ENCODE results near the gene ETDA.
"Not testable (repeated sequence)": the region's sequence is repeated elsewhere in the genome, so short reads cannot be mapped to it uniquely, and the experiment has no call there.

Gene ETDA

DNA sequence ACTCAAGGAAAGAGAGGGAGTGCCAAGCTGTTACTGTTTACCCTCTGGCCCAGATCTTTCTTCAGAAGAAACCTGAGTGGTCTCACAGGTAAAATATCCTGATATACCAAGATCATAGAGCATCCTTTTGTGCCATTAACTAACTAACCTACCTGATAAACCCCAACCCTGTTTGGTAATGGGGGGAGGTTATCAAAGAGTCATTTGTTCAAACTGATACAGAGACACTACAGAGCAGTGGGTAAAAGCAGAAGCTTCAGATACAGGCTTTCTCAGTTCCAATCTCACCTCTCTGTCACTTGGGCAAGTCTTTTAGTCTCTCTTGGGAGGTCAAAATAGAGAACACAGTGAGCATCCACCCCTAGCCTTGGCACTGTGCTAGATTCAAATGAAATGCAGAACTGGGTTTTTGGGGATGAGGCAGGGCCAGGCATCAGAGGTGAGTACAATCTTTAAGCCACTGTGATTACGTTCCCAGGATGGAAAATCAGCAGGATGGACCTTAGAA is at the start of gene ETDA:
Gene ETDA, plus strand, starts transcription at position 51 of the 508 bp plus-strand sequence. CDS start 1,216 bp downstream, outside the sequence.
- H3K36me3 ChIP-seq (ENCODE audit: control insufficient read depth, insufficient read depth, low read length); H3K4me3 ChIP-seq (ENCODE audit: low read depth, low read length); H3K27ac ChIP-seq (ENCODE audit: low read depth, low read length); H3K4me1 ChIP-seq (ENCODE audit: control insufficient read depth, insufficient read depth, low read length); H3K9me3 ChIP-seq (ENCODE audit: control insufficient read depth, insufficient read depth, low read depth, low read length); H3K9ac ChIP-seq (ENCODE audit: low read length); H3K27me3 ChIP-seq (ENCODE audit: control insufficient read depth, insufficient read depth, low read length): not testable (repeated sequence)

DNA sequence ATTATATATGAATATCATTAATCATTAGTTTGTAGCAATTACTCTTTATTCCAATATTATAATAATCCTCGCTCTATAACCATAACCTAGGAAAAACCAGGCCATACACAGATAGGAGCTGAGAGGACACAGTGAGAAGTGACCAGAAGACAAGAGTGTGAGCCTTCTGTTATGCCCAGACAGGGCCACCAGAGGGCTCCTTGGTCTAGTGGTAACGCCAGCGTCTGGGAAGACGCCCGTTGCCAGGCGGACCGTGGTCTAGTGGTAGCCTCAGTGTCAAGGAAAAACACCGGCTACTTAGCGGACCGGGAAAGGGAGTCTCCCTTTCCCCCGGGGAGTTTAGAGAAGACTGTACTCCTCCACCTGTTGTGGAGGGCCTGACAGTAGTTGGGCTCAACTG is 45.4 kb upstream of the ETDA start:
- H3K36me3 ChIP-seq (ENCODE audit: control insufficient read depth, insufficient read depth, low read length); H3K27me3 ChIP-seq (ENCODE audit: control insufficient read depth, insufficient read depth, low read length); H3K9me3 ChIP-seq (ENCODE audit: control insufficient read depth, insufficient read depth, low read depth, low read length); H3K4me3 ChIP-seq (ENCODE audit: low read depth, low read length); H3K27ac ChIP-seq (ENCODE audit: low read depth, low read length); H3K4me1 ChIP-seq (ENCODE audit: control insufficient read depth, insufficient read depth, low read length); H3K9ac ChIP-seq (ENCODE audit: low read length): not testable (repeated sequence)

DNA sequence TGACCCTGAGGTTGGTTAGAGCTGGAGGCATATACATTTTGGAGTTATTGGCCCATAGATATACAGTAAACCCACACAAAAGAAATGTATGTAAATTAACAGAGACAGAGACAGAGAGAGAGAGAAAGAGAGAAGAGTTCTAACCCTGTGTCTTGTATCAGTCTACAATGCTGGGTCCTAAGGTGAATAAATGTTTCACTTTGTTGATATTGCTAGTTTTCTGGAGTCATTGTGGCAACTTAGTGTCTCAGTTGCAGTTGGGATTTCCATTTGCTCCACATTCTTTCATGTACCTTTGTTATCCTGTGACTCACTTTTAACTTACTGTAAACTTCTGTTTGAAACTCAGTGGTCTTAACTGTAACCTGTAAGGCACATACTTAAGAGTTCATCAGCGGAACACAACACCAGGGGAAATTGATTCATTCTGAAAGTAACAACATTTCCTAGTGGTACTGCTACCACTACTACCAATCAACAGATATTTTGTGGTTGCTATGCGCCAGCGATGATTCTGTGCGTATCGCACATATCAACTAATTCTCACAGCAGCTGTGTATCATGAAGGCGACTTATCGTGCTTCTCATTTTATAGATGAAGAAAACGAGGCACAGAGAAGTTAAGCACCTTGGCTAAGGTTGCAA is 38.5 kb upstream of the ETDA start:
- Histone ChIP-seq H3K36me3 (ENCODE audit: control insufficient read depth, insufficient read depth, low read length) (no peaks in the 10 kb centered on the region), H3K4me1 (ENCODE audit: control insufficient read depth, insufficient read depth, low read length) (no peaks in the 10 kb centered on the region), H3K9me3 (ENCODE audit: control insufficient read depth, insufficient read depth, low read depth, low read length) (no peaks in the 10 kb centered on the region), H3K9ac (ENCODE audit: low read length) (no peak overlapping the region), H3K4me3 (ENCODE audit: low read depth, low read length) (no peak overlapping the region), H3K27me3 (ENCODE audit: control insufficient read depth, insufficient read depth, low read length) (peaks cover 2% of the 10 kb centered on the region; the same call in 1 of the 2 replicates), H3K27ac (ENCODE audit: low read depth, low read length) (no peak overlapping the region)

DNA sequence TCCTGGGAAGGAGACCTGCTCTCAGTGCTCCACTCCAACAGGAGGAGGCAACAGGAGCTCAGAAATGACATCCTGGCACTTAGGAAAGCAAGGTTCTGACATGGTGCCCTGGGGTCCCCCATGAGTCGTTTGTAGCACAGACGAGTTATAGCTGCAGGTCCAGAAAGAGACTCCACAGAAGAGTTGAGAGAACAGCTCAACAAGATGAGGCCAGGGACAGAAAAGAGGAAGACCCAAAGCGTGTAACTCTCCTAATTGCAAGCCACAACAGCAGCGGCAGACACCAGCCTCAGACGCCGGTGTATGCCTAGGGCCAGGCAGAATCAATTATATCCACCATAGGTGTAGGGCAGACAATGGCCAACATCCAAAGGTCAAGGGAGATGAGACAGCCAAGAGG is 5.9 kb upstream of the ETDA start:
- not testable (repeated sequence) for H3K9me3 ChIP-seq (ENCODE audit: control insufficient read depth, insufficient read depth, low read depth, low read length); H3K36me3 ChIP-seq (ENCODE audit: control insufficient read depth, insufficient read depth, low read length); H3K27ac ChIP-seq (ENCODE audit: low read depth, low read length); H3K9ac ChIP-seq (ENCODE audit: low read length); H3K27me3 ChIP-seq (ENCODE audit: control insufficient read depth, insufficient read depth, low read length); H3K4me1 ChIP-seq (ENCODE audit: control insufficient read depth, insufficient read depth, low read length); H3K4me3 ChIP-seq (ENCODE audit: low read depth, low read length)

DNA sequence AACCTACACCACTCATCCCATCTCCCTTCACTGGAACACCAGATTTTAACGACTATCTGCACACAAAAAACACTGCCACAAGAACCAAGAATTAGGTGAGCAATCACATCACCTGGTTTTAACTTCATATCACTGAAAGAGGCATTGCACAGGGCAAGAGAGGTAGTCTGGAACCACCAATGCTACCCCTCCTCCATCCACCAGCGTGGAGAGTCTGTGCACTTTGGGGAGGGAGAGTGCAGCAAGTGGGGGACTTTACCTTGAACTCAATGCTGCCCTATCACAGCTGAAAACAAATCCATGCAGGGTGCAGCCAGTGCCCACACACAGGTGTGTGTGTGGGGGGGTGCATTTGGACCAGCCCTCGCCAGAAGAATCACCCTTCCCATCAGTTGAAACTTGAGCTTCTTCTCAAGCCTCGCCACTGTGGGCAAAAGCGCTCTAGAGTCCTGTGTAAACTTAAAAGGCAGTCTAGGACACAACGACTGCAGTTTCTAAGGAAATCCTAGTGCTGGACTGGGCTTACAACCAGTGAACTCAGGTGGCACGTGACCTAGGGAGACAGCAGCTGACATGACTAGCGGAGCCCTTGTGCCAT is 4.3 kb downstream of the ETDA start:
- H3K4me1 ChIP-seq (ENCODE audit: control insufficient read depth, insufficient read depth, low read length); H3K9me3 ChIP-seq (ENCODE audit: control insufficient read depth, insufficient read depth, low read depth, low read length); H3K9ac ChIP-seq (ENCODE audit: low read length); H3K4me3 ChIP-seq (ENCODE audit: low read depth, low read length); H3K27me3 ChIP-seq (ENCODE audit: control insufficient read depth, insufficient read depth, low read length); H3K27ac ChIP-seq (ENCODE audit: low read depth, low read length); H3K36me3 ChIP-seq (ENCODE audit: control insufficient read depth, insufficient read depth, low read length): not testable (repeated sequence)

DNA sequence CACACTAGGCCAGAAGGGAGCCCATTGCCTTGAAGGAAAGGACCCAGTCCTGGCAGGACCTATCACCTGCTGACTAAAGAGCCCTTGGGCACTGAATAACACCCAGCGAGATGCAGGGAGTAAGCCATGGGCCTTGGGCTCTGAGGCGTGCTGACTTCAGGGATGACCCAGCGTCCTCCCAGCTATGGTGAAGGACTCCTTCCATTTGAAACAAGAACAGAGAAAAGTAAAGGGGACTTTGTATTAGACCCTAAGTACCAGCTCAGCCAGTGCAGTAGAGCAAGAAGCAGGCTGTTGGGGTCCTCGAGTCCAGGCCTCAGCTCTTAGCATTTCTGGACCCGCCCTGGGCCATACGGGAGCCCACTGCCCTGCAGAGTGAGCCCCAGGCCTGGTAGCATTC is 5.1 kb downstream of the ETDA start:
- H3K27me3 ChIP-seq (ENCODE audit: control insufficient read depth, insufficient read depth, low read length): no peaks in the 10 kb centered on the region
- H3K9me3 ChIP-seq (ENCODE audit: control insufficient read depth, insufficient read depth, low read depth, low read length): no peaks in the 10 kb centered on the region
- H3K36me3 ChIP-seq (ENCODE audit: control insufficient read depth, insufficient read depth, low read length): no peaks in the 10 kb centered on the region
- no peak overlapping the region for H3K9ac ChIP-seq (ENCODE audit: low read length)
- no peak overlapping the region for H3K27ac ChIP-seq (ENCODE audit: low read depth, low read length)
- no peak overlapping the region for H3K4me3 ChIP-seq (ENCODE audit: low read depth, low read length)
- H3K4me1 ChIP-seq (ENCODE audit: control insufficient read depth, insufficient read depth, low read length): no peaks in the 10 kb centered on the region

DNA sequence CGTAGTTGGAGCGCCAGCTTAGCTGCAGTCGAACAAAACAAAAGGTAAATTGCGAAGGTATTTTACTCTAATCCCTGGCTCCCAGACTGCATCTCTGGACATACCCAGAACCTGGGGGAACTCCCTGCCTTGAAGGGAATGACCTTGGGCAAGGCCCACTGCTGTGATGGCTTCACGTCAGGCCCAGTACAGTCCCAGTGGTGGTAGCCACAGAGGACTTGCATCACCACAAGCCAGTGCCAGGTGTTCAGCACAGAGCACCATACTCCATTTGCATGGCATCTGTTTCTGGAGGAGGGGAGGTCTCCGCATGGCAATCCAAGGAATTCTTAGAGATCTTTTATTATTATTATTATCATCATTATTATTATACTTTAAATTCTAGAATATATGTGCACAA is 5.6 kb downstream of the ETDA start:
- Histone ChIP-seq H3K27me3 (ENCODE audit: control insufficient read depth, insufficient read depth, low read length) (no peaks in the 10 kb centered on the region), H3K4me1 (ENCODE audit: control insufficient read depth, insufficient read depth, low read length) (no peaks in the 10 kb centered on the region), H3K4me3 (ENCODE audit: low read depth, low read length) (no peak overlapping the region), H3K36me3 (ENCODE audit: control insufficient read depth, insufficient read depth, low read length) (no peaks in the 10 kb centered on the region), H3K9ac (ENCODE audit: low read length) (no peak overlapping the region), H3K27ac (ENCODE audit: low read depth, low read length) (no peak overlapping the region), H3K9me3 (ENCODE audit: control insufficient read depth, insufficient read depth, low read depth, low read length) (no peaks in the 10 kb centered on the region)

DNA sequence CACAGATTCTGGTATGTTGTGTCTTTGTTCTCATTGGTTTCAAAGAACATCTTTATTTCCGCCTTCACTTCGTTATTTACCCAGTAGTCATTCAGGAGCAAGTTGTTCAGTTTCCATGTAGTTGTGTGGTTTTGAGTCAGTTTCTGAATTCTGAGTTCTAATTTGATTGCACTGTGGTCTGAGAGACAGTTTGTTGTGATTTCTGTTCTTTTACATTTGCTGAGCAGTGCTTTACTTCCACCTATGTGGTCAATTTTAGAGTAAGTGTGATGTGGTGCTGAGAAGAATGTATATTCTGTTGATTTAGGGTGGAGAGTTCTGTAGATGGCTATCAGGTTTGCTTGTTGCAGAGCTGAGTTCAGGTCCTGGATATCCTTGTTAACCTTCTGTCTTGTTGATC is 9.1 kb downstream of the ETDA start:
- not testable (repeated sequence) for H3K27ac ChIP-seq (ENCODE audit: low read depth, low read length); H3K4me1 ChIP-seq (ENCODE audit: control insufficient read depth, insufficient read depth, low read length); H3K36me3 ChIP-seq (ENCODE audit: control insufficient read depth, insufficient read depth, low read length); H3K9me3 ChIP-seq (ENCODE audit: control insufficient read depth, insufficient read depth, low read depth, low read length); H3K27me3 ChIP-seq (ENCODE audit: control insufficient read depth, insufficient read depth, low read length); H3K9ac ChIP-seq (ENCODE audit: low read length); H3K4me3 ChIP-seq (ENCODE audit: low read depth, low read length)

DNA sequence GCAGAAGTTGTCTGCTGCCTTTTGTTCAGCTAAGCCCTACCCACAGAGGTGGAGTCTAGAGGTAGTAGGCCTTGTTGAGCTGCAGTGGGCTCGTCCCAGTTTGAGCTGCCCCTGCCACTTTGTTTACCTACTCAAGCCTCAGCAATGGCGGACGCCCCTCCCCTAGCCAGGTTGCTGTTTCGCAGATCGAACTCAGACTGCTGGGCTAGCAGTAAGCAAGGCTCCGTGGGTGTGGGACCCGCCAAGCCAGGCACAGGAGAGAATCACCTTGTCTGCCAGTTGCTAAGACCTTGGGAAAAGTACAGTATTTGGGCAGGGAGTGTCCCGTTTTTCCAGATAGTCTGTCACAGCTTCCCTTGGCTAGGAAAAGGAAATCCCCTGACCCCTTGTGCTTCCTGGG is 11.5 kb downstream of the ETDA start:
- H3K4me1 ChIP-seq (ENCODE audit: control insufficient read depth, insufficient read depth, low read length); H3K9me3 ChIP-seq (ENCODE audit: control insufficient read depth, insufficient read depth, low read depth, low read length); H3K4me3 ChIP-seq (ENCODE audit: low read depth, low read length); H3K36me3 ChIP-seq (ENCODE audit: control insufficient read depth, insufficient read depth, low read length); H3K9ac ChIP-seq (ENCODE audit: low read length); H3K27me3 ChIP-seq (ENCODE audit: control insufficient read depth, insufficient read depth, low read length); H3K27ac ChIP-seq (ENCODE audit: low read depth, low read length): not testable (repeated sequence)

DNA sequence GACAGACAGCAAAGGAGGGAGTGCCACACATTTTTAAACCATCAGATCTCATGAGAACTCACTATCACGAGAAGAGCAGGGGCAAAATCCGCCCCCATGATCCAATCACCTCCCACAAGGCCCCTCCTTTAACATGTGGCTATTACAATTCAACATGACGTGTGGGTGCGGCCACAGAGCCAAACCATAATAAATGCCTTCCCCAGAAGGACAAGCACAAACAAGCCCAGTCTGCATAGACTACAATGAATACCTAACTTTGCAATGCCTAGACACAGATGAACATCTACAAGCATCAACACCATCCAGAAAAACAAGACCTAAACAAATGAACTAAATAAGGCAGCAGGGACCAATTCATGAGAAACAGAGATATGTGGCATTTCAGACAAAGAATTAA is 12.3 kb downstream of the ETDA start:
- no peak overlapping the region for H3K27ac ChIP-seq (ENCODE audit: low read depth, low read length)
- peaks cover 11% of the 10 kb centered on the region; the same call in 1 of the 2 replicates for H3K9me3 ChIP-seq (ENCODE audit: control insufficient read depth, insufficient read depth, low read depth, low read length)
- no peaks in the 10 kb centered on the region for H3K36me3 ChIP-seq (ENCODE audit: control insufficient read depth, insufficient read depth, low read length)
- H3K4me3 ChIP-seq (ENCODE audit: low read depth, low read length): no peak overlapping the region
- no peaks in the 10 kb centered on the region for H3K4me1 ChIP-seq (ENCODE audit: control insufficient read depth, insufficient read depth, low read length)
- no peaks in the 10 kb centered on the region for H3K27me3 ChIP-seq (ENCODE audit: control insufficient read depth, insufficient read depth, low read length)
- no peak overlapping the region for H3K9ac ChIP-seq (ENCODE audit: low read length)

DNA sequence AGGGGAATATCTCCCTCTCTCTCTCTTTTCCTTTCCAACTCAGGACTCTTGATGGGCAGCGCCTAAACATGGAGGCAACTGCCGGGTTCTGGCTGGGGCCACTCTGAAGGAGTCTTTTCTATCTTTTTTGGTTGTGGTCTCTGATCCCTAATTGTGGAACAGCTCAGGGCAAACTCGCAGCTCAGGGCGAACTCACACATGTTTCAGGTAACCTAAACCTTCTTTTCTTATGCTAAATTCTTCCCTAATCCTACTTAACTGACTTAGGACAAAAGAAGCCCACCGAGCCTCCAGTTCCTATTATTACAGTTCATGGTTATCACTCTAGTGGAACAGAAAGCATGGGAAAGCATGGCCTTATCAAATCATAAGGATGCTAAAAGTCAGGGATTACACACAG is 21.3 kb downstream of the ETDA start:
- Histone ChIP-seq H3K27me3 (ENCODE audit: control insufficient read depth, insufficient read depth, low read length) (no peaks in the 10 kb centered on the region), H3K27ac (ENCODE audit: low read depth, low read length) (no peak overlapping the region), H3K4me3 (ENCODE audit: low read depth, low read length) (no peak overlapping the region; the same call in 1 of the 2 replicates), H3K9ac (ENCODE audit: low read length) (no peak overlapping the region), H3K36me3 (ENCODE audit: control insufficient read depth, insufficient read depth, low read length) (no peaks in the 10 kb centered on the region), H3K4me1 (ENCODE audit: control insufficient read depth, insufficient read depth, low read length) (peaks cover 13% of the 10 kb centered on the region), H3K9me3 (ENCODE audit: control insufficient read depth, insufficient read depth, low read depth, low read length) (peaks cover 9% of the 10 kb centered on the region; the same call in 1 of the 2 replicates)
